GM23248 (cell line): ENCODE measurements around the gene SH3PXD2A. TPM values are rescaled to one million over a fixed set of nuclear protein-coding genes. Genes with fewer than 3 reads are reported as not detected.
A peak's percentile ranks its signal among the peaks of the same experiment; 100 is the strongest.

Experiments used
- DNase-seq: peaks from one replicate; pipeline ENCODE4 v3.0.0-alpha.2; 2015
- H2AFZ ChIP-seq: fragments of 200-600 bp; sonication (generic); 2 replicates; pipeline ENCODE4 v1.6.1; 2016; ENCODE audit warnings: antibody characterized with exemption
- H3F3A ChIP-seq: fragments of 200-600 bp; sonication (generic); 2 replicates; pipeline ENCODE4 v1.6.1; 2016; ENCODE audit warnings: mild to moderate bottlenecking, antibody characterized with exemption, mixed run types; ENCODE audit not compliant: insufficient read depth
- H3K27ac ChIP-seq: fragments of 200-600 bp; sonication (generic); 2 replicates; pipeline ENCODE4 v1.5.1; 2016; ENCODE audit warnings: mild to moderate bottlenecking
- H3K27me3 ChIP-seq: fragments of 200-600 bp; sonication (generic); replicated peaks from 2 replicates; pipeline ENCODE4 v1.6.1; 2016; ENCODE audit warnings: mild to moderate bottlenecking; ENCODE audit not compliant: insufficient read depth
- H3K36me3 ChIP-seq: fragments of 200-600 bp; sonication (generic); 2 replicates; pipeline ENCODE4 v1.6.1; 2016; ENCODE audit warnings: low read depth, mild to moderate bottlenecking
- H3K4me1 ChIP-seq: fragments of 200-600 bp; sonication (generic); 2 replicates; pipeline ENCODE4 v1.6.1; 2016; ENCODE audit warnings: mild to moderate bottlenecking; ENCODE audit not compliant: insufficient read depth
- H3K4me2 ChIP-seq: fragments of 200-600 bp; sonication (generic); one replicate; pipeline ENCODE4 v1.6.1; 2016; ENCODE audit warnings: mild to moderate bottlenecking; ENCODE audit not compliant: unreplicated experiment
- H3K4me3 ChIP-seq: fragments of 200-600 bp; sonication (generic); 2 replicates; pipeline ENCODE4 v1.5.1; 2016; ENCODE audit warnings: mild to moderate bottlenecking
- H3K79me2 ChIP-seq: fragments of 200-600 bp; sonication (generic); 2 replicates; pipeline ENCODE4 v1.6.1; 2016; ENCODE audit warnings: mild to moderate bottlenecking; ENCODE audit not compliant: insufficient read depth
- H3K9ac ChIP-seq: fragments of 200-600 bp; sonication (generic); 2 replicates; pipeline ENCODE4 v1.6.1; 2016; ENCODE audit warnings: mild to moderate bottlenecking
- H3K9me2 ChIP-seq: fragments of 200-600 bp; sonication (generic); 2 replicates; pipeline ENCODE4 v1.6.1; 2016; ENCODE audit warnings: mixed run types, mild to moderate bottlenecking, moderate library complexity; ENCODE audit not compliant: insufficient read depth
- H3K9me3 ChIP-seq: fragments of 200-600 bp; sonication (generic); one replicate; pipeline ENCODE4 v1.6.1; 2017; ENCODE audit warnings: low read depth
- H4K20me1 ChIP-seq: fragments of 200-600 bp; sonication (generic); 2 replicates; pipeline ENCODE4 v1.6.0; 2016; ENCODE audit not compliant: insufficient read depth
- EZH2 ChIP-seq: fragments of 200-600 bp; sonication (generic); IDR thresholded peaks from 2 replicates; pipeline ENCODE4 v1.6.1; 2018; ENCODE audit warnings: antibody characterized with exemption, mild to moderate bottlenecking; ENCODE audit not compliant: insufficient read depth, poor library complexity, severe bottlenecking
- EZH2phosphoT487 ChIP-seq: fragments of 200-600 bp; sonication (generic); IDR thresholded peaks from 2 replicates; pipeline ENCODE4 v1.6.1; 2018; ENCODE audit warnings: antibody characterized with exemption, moderate library complexity, mild to moderate bottlenecking, low read depth; ENCODE audit not compliant: insufficient read depth
- WGBS, 2 experiments: methylation state at CpG; one replicate each; pipeline ENCODE4 v1.1.6; 2015 to 2017; ENCODE audit warnings: low lambda C conversion rate in 2 of 2, low coverage in 1 of 2; ENCODE audit errors: missing lambda C conversion rate in 2 of 2; 5-methylcytosine and 5-hydroxymethylcytosine counted together
- in situ Hi-C: fragments of 300-500 bp; cut with MboI; formaldehyde crosslinking; loops from 2 replicates; pipeline ENCODE4 v1.15.0; 2020
- polyA plus RNA-seq: library from polyadenylated mRNA; unstranded; fragments of >200 nt; fragmentation: Nextera tagmentation; extraction: Ambion mirVana; gene quantifications from 2 replicates; pipeline ENCODE4 v1.2.1, GENCODE V29; 2016
- total RNA-seq: library from RNA; depleted of rRNA; stranded (reverse); fragments of >200 nt; shearing (Covaris generic); gene quantifications from 2 replicates; pipeline ENCODE4 v1.2.3, GENCODE V29; 2014

The SH3PXD2A gene
- total and polyA plus RNA-seq, 2 experiments from 2014 or later, result 34.0 to 58.0 TPM

GRCh38 chr10:103896225-103896624 is 40.8 kb upstream of the SH3PXD2A start:
- no peaks in the 10 kb centered on the region for H3K79me2 ChIP-seq
- no peaks in the 10 kb centered on the region for H4K20me1 ChIP-seq
- H3K9me2 ChIP-seq, result no peaks in the 10 kb centered on the region
- peaks cover 45% of the 10 kb centered on the region for H3F3A ChIP-seq
- H3K4me1 ChIP-seq, result peaks cover 43% of the 10 kb centered on the region
- H3K4me2 ChIP-seq, result peak overlapping the region; percentile 74
- no peaks in the 10 kb centered on the region for H3K36me3 ChIP-seq
- H3K4me3 ChIP-seq, result no peak overlapping the region
- TF ChIP-seq EZH2 (no peak), EZH2phosphoT487 (no peak)
- H3K9me3 ChIP-seq, result no peaks in the 10 kb centered on the region
- peak overlapping the region; percentile 87 for H3K27ac ChIP-seq
- in situ Hi-C loops, result loop anchor here (25.0 kb wide), 1 partner anchor 316 kb away; no protein-coding TSS in a partner anchor
- no peaks in the 10 kb centered on the region for H3K27me3 ChIP-seq
- peak overlapping the region; percentile 70 for H3K9ac ChIP-seq
- peak; percentile 65 for DNase-seq
- H2AFZ ChIP-seq, result peak overlapping the region; percentile 58; the same call in 1 of the 2 replicates
- 25 to 31% methylated on average over 5 of the region's 5 CpGs for WGBS, 2 experiments

DNA sequence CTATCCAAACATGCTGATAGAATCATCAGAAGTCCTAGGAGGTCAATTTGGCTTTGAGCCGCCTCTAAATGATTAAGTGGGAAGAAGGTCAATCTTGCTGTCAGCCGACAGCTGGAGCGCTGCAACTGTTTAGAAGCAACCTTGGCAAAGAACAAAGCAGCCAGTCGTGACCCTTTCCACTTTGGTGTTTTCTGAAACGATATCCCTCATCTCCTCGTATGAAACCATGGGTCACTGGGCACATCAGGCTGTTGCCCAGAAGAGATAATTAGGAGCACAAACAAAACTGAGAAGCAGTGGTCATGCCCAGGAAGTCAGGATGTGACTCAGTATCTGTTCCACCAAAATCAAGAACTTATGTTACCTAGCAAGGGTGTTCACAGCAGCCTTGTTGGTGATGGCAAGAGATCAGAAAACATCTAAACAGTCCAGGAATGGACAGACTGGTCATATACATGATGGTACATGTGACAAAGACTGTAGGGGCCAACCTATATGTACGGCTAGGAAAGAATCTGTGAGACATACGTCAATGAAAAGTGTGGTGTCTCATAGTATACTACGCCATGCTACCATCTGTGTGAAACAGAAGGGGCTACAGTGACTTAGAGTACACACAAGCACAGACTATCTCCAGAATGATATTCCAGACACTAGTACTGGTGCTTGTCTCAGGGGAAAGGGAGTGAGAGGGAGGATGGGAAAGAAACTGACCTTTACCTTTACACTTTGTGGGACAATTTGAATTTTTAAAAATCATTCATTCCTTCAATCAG is 40.2 kb upstream of the SH3PXD2A start:
- Histone ChIP-seq H3K36me3 (no peaks in the 10 kb centered on the region), H3K9ac (peak overlapping the region; percentile 70), H3K4me2 (peak overlapping the region; percentile 74), H3K79me2 (no peaks in the 10 kb centered on the region), H3K4me1 (peaks cover 43% of the 10 kb centered on the region), H3K27me3 (no peaks in the 10 kb centered on the region), H3K9me2 (no peaks in the 10 kb centered on the region), H3K27ac (peak overlapping the region; percentile 87), H2AFZ (peak overlapping the region; percentile 58), H4K20me1 (no peaks in the 10 kb centered on the region), H3K4me3 (peak overlapping the region; percentile 36), H3K9me3 (no peaks in the 10 kb centered on the region), H3F3A (peaks cover 45% of the 10 kb centered on the region)
- WGBS, 2 experiments, result 12 to 15% methylated on average over 9 of the region's 9 CpGs
- in situ Hi-C loops, result loop anchor here (25.0 kb wide), 1 partner anchor 317 kb away; no protein-coding TSS in a partner anchor
- TF ChIP-seq EZH2, result no peak
- TF ChIP-seq EZH2phosphoT487, result no peak
- peak; percentile 86 for DNase-seq

DNA sequence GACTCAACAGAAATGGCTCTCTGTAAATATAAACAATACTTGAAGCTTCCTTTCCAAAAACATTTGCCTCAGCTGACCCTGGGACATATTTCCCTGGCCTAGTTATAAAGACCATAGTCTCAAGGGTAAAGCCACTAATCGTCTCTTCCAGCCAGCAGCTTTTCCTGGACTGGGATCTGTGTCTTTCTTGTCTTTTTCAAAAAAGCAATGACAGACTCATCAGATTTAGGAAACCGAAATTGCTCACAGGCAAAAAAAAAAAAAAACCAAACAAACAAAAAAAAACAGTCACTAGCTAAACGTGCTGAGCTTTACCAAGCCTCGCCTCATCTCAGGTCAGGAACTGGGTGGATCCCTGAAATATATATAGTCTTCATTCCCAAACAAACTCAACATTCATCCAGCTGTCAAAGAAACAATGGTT is 39.1 kb upstream of the SH3PXD2A start:
- Histone ChIP-seq H3K9me2 (no peaks in the 10 kb centered on the region), H3K79me2 (no peaks in the 10 kb centered on the region), H3K4me1 (peaks cover 43% of the 10 kb centered on the region), H3K9ac (peak overlapping the region; percentile 70), H3K36me3 (no peaks in the 10 kb centered on the region), H3K9me3 (no peaks in the 10 kb centered on the region), H2AFZ (peak overlapping the region; percentile 58), H4K20me1 (no peaks in the 10 kb centered on the region), H3K4me2 (peak overlapping the region; percentile 74), H3K27ac (peak overlapping the region; percentile 87), H3F3A (peaks cover 45% of the 10 kb centered on the region), H3K27me3 (no peaks in the 10 kb centered on the region), H3K4me3 (peak overlapping the region; percentile 36)
- DNase-seq, result peak; percentile 64
- WGBS, 2 experiments, result 4 to 10% methylated on average over 4 of the region's 4 CpGs
- in situ Hi-C loops, result loop anchor here (25.0 kb wide), 1 partner anchor 318 kb away; no protein-coding TSS in a partner anchor
- no peak for TF ChIP-seq EZH2

DNA sequence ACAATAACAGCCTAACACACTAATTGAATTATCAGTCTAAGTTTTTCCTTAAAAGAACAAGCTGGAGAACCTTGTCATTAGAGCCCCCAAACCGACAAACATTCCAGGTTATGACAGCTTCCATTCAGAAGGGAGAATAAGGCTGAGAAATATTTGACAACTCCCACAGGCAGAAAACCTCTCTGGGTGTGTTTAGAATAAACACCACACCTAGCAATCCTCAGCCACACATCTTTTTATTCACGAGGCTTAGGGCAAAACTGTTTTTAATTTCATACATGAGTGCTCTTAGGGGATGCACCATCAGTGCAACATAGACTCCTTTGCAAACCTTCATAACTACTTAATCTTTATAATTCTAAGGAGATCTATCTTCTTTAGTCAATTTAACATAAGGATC is 38.4 kb upstream of the SH3PXD2A start:
- Histone ChIP-seq H2AFZ (peak overlapping the region; percentile 58), H3K9ac (peak overlapping the region; percentile 70), H4K20me1 (no peaks in the 10 kb centered on the region), H3K4me3 (no peak overlapping the region), H3K36me3 (no peaks in the 10 kb centered on the region), H3K27ac (peak overlapping the region; percentile 87), H3F3A (peaks cover 45% of the 10 kb centered on the region), H3K9me3 (no peaks in the 10 kb centered on the region), H3K79me2 (no peaks in the 10 kb centered on the region), H3K9me2 (no peaks in the 10 kb centered on the region), H3K4me2 (peak overlapping the region; percentile 74), H3K27me3 (no peaks in the 10 kb centered on the region), H3K4me1 (peaks cover 43% of the 10 kb centered on the region)
- no peak for TF ChIP-seq EZH2phosphoT487
- TF ChIP-seq EZH2, result no peak
- WGBS, 2 experiments, result 9% methylated on average over 2 of the region's 2 CpGs
- no peak for DNase-seq
- in situ Hi-C loops, result loop anchor here (25.0 kb wide), 1 partner anchor 318 kb away; no protein-coding TSS in a partner anchor
